Psoas muscle (tissue), 8 donors: ENCODE data around the gene TACR2. TPM values are rescaled to one million over a fixed set of nuclear protein-coding genes. Genes with fewer than 3 reads are reported as not detected.

Experiments used
- ATAC-seq, 4 donors: fragments of 200-7000 bp; cut with Tn5 transposase; one replicate each; pipeline ENCODE4 v1.9.1; 2020; ENCODE audit warnings: moderate library complexity in 3 of 4, mild to moderate bottlenecking in 2 of 4
- DNase-seq, 2 donors: peaks; one replicate each; pipeline ENCODE4 v3.0.0-alpha.2; 2020
- H3K27ac ChIP-seq: fragments of 200-600 bp; one replicate; pipeline ENCODE4 v1.8.0; 2022
- H3K27me3 ChIP-seq, 3 donors: fragments of 200-600 bp in 1 of 3; one replicate each; pipeline versions ENCODE4 v1.6.1 to v1.8.0; 2013 to 2022; ENCODE audit warnings: low read length in 2 of 3, mild to moderate bottlenecking in 2 of 3, moderate library complexity in 1 of 3; ENCODE audit not compliant: insufficient read depth in 3 of 3
- H3K36me3 ChIP-seq, 2 donors: fragments of 200-600 bp in 1 of 2; one replicate each; pipeline versions ENCODE4 v1.6.1 to v1.8.0; 2013 to 2022; ENCODE audit warnings: low read depth in 1 of 2, mild to moderate bottlenecking in 1 of 2, moderate library complexity in 1 of 2; ENCODE audit not compliant: insufficient read depth in 1 of 2
- H3K4me1 ChIP-seq: fragments of 200-600 bp; one replicate; pipeline ENCODE4 v1.8.0; 2022
- H3K4me3 ChIP-seq: fragments of 200-600 bp; one replicate; pipeline ENCODE4 v1.8.0; 2022; ENCODE audit warnings: mild to moderate bottlenecking
- H3K9me3 ChIP-seq: fragments of 200-600 bp; one replicate; pipeline ENCODE4 v1.8.0; 2022
- WGBS, 3 donors: extraction: QIAGEN DNeasy Blood & Tissue Kit; methylation state at CpG; one replicate each; pipeline versions ENCODE4 v1.1.6 to v1.1.7; 2013; 5-methylcytosine and 5-hydroxymethylcytosine counted together
- intact Hi-C, 2 donors: fragments of 100-400 bp; cut with DNase I; formaldehyde crosslinking; loops; one replicate each; pipeline versions ENCODE4 v1.11.0 to v1.14.2; 2022
- polyA plus RNA-seq, 3 donors: library from polyadenylated mRNA; stranded (reverse); fragments of 200-250 nt; gene quantifications; one replicate each; pipeline ENCODE4 v1.2.3, GENCODE V29; 2013
- total RNA-seq, 4 donors: library from RNA; stranded (reverse); fragmentation: NEBNext Ultra II Directional in 2 of 4; extraction: Animal tissue kit (Norgen Biotek cat#: 25700) in 2 of 4; gene quantifications; one replicate each; pipeline versions ENCODE4 v1.2.1 to v1.2.4, GENCODE V29; 2021 to 2023
- TF ChIP-seq, protein P1 (sequence below): fragments of 200-600 bp; IDR thresholded peaks from one replicate; pipeline ENCODE4 v1.8.0; 2022; ENCODE audit warnings: antibody characterized with exemption
- donor health status: healthy with polysubstance abuse.
- donor health status: DM: no; HTN: no; CAD: no; lungs with moderate emphysema.
- donor health status: Bipolar disorder and iron deficiency.
- donor health status: healthy.
- donor health status: DM: yes; HTN: yes; CAD: no.
- donor health status: DM: no; HTN: no; CAD: no.
- donor health status: DM: no; HTN: no; CAD: no.
- donor health status: DM: yes; HTN: yes; CAD: no.

TACR2 gene
- total and polyA plus RNA-seq, 7 donors: 0.21 to 0.61 (median 0.25) TPM

DNA sequence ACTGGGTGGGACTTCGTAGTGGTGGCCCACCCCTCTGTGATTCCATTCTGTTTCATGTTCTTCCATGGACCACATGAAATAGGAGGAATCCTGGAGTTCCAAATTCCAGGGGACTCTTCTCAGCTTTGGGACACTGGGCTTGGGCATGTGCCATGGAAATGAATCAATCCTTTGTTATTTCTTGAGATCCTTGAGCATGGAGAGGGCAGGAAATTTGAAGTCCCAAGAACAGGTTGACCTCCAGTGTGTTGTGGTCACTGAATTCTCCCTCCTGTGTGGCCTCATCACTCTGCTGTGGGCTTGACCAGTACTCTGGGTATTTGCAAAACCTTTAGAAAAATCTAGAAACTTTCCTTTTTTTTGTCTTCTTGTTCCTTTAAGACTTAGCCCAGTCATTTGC lies 22.7 kb downstream of the TACR2 start:
- intact Hi-C loops: no loop called here
- 77 to 89% (median 87%) methylated on average over 1 of the region's 1 CpG for WGBS, 3 donors
- Histone ChIP-seq H3K36me3 (peaks cover 8 to 98% of the 10 kb centered on the region in 2 donors), H3K4me3 (no peak overlapping the region), H3K27ac (no peak overlapping the region), H3K9me3 (no peaks in the 10 kb centered on the region), H3K27me3 (no peaks in the 10 kb centered on the region), H3K4me1 (peaks cover 11% of the 10 kb centered on the region)
- TF ChIP-seq, protein P1, sequence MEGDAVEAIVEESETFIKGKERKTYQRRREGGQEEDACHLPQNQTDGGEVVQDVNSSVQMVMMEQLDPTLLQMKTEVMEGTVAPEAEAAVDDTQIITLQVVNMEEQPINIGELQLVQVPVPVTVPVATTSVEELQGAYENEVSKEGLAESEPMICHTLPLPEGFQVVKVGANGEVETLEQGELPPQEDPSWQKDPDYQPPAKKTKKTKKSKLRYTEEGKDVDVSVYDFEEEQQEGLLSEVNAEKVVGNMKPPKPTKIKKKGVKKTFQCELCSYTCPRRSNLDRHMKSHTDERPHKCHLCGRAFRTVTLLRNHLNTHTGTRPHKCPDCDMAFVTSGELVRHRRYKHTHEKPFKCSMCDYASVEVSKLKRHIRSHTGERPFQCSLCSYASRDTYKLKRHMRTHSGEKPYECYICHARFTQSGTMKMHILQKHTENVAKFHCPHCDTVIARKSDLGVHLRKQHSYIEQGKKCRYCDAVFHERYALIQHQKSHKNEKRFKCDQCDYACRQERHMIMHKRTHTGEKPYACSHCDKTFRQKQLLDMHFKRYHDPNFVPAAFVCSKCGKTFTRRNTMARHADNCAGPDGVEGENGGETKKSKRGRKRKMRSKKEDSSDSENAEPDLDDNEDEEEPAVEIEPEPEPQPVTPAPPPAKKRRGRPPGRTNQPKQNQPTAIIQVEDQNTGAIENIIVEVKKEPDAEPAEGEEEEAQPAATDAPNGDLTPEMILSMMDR: no peak
- DNase-seq: no peak
- no peak for ATAC-seq

DNA sequence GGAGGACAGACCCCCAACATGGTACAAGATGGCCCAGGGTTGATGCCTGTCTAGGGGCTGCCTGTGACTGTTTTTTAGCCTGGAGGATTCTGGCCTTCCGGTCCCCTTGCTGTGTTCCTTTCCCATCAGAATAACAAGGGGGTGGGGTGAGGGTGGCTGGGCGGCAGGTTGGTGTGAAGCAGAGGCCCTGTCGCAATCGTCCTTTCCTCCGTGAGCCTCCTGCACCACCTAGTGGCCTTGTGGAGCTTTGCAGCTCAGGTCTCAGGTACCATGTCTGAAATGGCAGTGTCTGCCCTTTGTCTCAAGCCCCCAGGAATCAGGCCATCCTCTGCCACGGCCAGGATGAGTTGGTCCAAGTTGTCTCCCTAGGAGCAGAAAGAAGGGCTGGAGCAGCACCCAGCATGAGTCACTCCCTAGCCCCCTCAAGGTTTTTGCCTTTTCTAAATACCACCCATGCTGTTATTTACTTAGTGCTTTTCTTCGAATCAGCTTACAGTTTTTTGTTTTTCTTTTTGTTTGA lies 24.2 kb downstream of the TACR2 start:
- H3K4me3 ChIP-seq: no peak overlapping the region
- H3K9me3 ChIP-seq: no peaks in the 10 kb centered on the region
- WGBS, 3 donors: 13 to 14% (median 14%) methylated on average over 7 of the region's 7 CpGs
- peak; percentile 82 to 91 for DNase-seq
- no peaks in the 10 kb centered on the region for H3K27me3 ChIP-seq
- H3K27ac ChIP-seq: peak overlapping the region; percentile 15
- intact Hi-C loops: loop anchor here (1.0 kb wide), 1 partner anchor 155 kb away; no protein-coding TSS in a partner anchor
- ATAC-seq: peak; percentile 92 to 97 (median 94)
- TF ChIP-seq, protein P1: peak; percentile 94
- peaks cover 6 to 98% of the 10 kb centered on the region in 2 donors for H3K36me3 ChIP-seq
- peaks cover 11% of the 10 kb centered on the region for H3K4me1 ChIP-seq

- no peaks in the 10 kb centered on the region for H3K27me3 ChIP-seq
- H3K4me1 ChIP-seq: peaks cover 11% of the 10 kb centered on the region
- no peak overlapping the region for H3K4me3 ChIP-seq
- intact Hi-C loops: no loop called here
- DNase-seq (no peak), ATAC-seq (no peak)
- no peak overlapping the region for H3K27ac ChIP-seq
- H3K36me3 ChIP-seq: peaks cover 6 to 98% of the 10 kb centered on the region in 2 donors
- TF ChIP-seq, protein P1: no peak
- WGBS, 3 donors: 56 to 80% (median 63%) methylated on average over 6 of the region's 6 CpGs
- no peaks in the 10 kb centered on the region for H3K9me3 ChIP-seq
Observed at GRCh38 chr10:69391158-69391557, 25.6 kb downstream of the TACR2 start.

DNA sequence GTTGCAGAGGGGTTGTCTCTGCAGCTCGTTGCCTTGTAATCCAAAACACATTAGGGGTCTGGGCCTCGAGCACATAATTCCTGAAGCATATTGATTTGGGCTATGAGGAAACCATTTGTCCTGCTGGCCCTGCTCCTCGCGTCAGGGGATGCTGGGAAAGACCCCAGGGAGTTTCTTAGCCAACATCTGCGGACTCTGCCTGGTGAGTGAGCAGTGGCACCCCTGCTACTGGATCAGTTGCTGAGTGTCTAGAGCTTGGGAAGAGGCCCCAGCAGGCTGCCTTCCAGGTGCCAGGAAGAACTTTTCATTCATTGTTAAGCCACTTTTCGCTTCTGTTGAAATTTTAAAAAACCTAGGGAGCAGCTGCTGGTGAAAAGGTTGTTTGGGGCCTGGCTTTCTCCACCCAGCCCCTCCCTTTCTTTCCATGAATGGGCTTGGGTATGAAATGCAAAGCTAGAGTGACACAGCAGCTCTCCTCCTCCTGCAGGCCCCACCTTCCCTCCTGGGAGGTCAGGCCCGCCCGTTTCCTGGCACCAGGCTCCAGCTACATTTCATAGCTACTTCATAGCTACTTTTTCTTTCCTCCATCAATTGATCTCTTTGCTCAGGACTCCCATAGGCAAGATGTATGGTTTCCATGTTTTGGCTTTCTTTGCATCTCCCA lies 26.8 kb downstream of the TACR2 start:
- ATAC-seq (peak in 1 of 4 donors; percentile 39), DNase-seq (peak in 1 of 2 donors; percentile 62)
- WGBS, 3 donors: 46 to 74% (median 51%) methylated on average over 8 of the region's 8 CpGs
- Histone ChIP-seq H3K4me1 (peaks cover 17% of the 10 kb centered on the region), H3K4me3 (no peak overlapping the region), H3K27ac (peak overlapping the region; percentile 21), H3K27me3 (no peaks in the 10 kb centered on the region), H3K36me3 (peaks cover 6 to 97% of the 10 kb centered on the region in 2 donors), H3K9me3 (no peaks in the 10 kb centered on the region)
- intact Hi-C loops: no loop called here
- TF ChIP-seq, protein P1: no peak
